Activated T-helper 17 cell treated with anti-CD3 and anti-CD28 coated beads, Interleukin-2, amount 50 U/mL, for 72 hours (primary cell): Measurements from ENCODE around the gene SAT1. TPM values are rescaled to one million over a fixed set of nuclear protein-coding genes. Genes with fewer than 3 reads are reported as not detected.
A peak's percentile ranks its signal among the peaks of the same experiment; 100 is the strongest.

Source experiments
- ATAC-seq: fragments of 150-1000 bp; cut with Tn5 transposase; replicated peaks from 2 replicates; pipeline ENCODE4 v1.10.0; 2021; ENCODE audit warnings: mild to moderate bottlenecking, moderate library complexity
- H3K27ac Mint-ChIP-seq: one replicate; pipeline ENCODE4 v1.8.0; 2022; ENCODE audit warnings: mixed read lengths
- H3K27me3 Mint-ChIP-seq: one replicate; pipeline ENCODE4 v1.8.0; 2022; ENCODE audit warnings: mixed read lengths
- H3K36me3 Mint-ChIP-seq: one replicate; pipeline ENCODE4 v1.8.0; 2022; ENCODE audit warnings: low read depth, mild to moderate bottlenecking, mixed read lengths
- H3K4me1 Mint-ChIP-seq: one replicate; pipeline ENCODE4 v1.8.0; 2022; ENCODE audit warnings: mixed read lengths
- H3K4me3 Mint-ChIP-seq: one replicate; pipeline ENCODE4 v1.8.0; 2022; ENCODE audit warnings: mild to moderate bottlenecking, mixed read lengths
- H3K9me3 Mint-ChIP-seq: one replicate; pipeline ENCODE4 v1.8.0; 2022; ENCODE audit warnings: mixed read lengths
- total RNA-seq, 2 donors: library from RNA; stranded (reverse); gene quantifications; one replicate each; pipeline ENCODE4 v1.2.3, GENCODE V29; 2022

Gene SAT1
- total RNA-seq, 2 donors from 2014 or later = 94.7 to 189 TPM

DNA sequence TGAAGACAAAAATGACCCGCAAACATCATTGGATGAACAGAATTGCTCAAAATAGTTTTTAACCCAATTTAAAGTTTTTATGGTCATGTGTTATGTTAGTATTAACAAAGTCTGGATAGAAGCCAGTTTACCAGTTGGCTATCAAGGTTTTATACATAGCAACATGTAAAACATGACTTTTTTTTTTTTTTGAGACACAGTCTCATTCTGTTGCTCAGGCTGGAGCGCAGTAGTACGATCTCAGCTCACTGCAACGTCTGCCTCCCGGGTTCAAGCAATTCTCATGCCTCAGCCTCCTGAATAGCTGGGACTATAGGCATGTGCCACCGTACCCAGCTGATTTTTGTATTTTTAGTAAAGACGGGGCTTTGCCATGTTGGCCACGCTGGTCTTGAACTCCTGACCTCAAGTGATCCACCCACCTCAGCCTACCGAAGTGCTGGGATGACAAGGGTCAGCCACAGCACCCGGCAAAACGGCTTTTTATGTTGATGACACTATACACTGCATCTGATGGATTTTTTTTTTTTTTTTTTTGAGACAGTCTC is 3.4 kb downstream of the SAT1 start:
- Mint-ChIP-seq H3K4me1 (peaks cover 18% of the 10 kb centered on the region), H3K27me3 (no peaks in the 10 kb centered on the region), H3K36me3 (peaks cover 54% of the 10 kb centered on the region), H3K27ac (no peak overlapping the region), H3K9me3 (no peaks in the 10 kb centered on the region), H3K4me3 (peak overlapping the region; percentile 94)
- ATAC-seq = no peak

DNA sequence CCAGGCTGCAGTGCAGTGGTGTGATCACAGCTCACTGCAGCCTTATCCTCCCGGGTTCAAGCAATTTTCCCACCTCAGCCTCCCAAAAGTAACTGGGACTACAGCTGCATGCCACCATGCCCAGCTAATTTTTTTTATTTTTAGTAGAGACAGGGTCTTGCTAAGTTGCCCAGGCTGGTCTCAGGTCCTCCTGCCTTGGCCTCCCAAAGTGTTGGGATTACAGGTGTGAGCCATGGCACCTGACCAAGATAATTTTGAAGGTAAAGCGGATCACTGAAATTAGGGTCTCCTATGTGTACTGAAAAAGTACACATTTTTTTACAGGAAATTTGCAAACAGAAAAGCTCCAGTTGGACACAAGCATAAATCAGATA is 4.8 kb downstream of the SAT1 start:
- Mint-ChIP-seq H3K27me3 (no peaks in the 10 kb centered on the region), H3K27ac (no peak overlapping the region), H3K4me3 (no peak overlapping the region), H3K4me1 (peaks cover 13% of the 10 kb centered on the region), H3K9me3 (no peaks in the 10 kb centered on the region), H3K36me3 (peaks cover 40% of the 10 kb centered on the region)
- no peak for ATAC-seq

DNA sequence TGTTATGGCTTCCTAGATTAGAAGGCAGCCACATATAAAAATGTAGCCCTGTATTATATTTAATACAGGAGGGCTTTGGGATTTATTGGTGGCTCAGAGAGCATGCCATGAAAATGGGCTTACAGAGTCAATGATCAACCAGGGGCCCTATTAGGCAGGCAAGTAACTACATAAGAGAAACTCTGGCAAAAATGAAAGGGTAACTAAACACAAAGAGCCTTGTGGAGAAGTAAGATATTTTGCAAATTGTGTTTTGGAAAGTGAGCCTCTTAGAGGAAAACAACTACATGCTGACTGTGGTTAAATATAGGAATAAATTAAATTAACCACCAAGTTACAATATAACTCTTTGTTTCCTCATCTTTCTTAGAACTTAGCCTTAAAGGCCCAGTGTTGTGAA is 5.5 kb downstream of the SAT1 start:
- Mint-ChIP-seq H3K4me3 (no peak overlapping the region), H3K36me3 (peaks cover 33% of the 10 kb centered on the region), H3K4me1 (peaks cover 13% of the 10 kb centered on the region), H3K27ac (no peak overlapping the region), H3K27me3 (no peaks in the 10 kb centered on the region), H3K9me3 (no peaks in the 10 kb centered on the region)
- no peak for ATAC-seq

DNA sequence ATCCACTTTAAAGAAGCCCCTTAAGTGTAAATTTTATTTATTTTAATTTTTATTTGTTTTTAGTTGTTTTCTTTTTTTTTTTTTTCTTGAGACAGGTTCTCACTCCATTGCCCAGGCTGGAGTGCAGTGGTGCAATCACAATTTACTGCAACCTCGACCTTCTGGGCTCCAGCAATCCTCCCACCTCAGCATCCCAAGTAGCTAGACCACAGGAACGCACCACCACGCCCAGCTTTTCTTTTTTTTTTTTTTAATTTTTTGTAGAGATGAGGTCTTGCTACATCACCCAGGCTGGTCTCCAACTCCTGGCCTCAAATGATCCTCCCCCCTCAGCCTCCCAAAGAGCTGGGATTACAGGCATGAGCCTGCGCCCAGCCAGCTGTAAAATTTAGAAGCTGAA is 6.0 kb downstream of the SAT1 start:
- H3K27ac Mint-ChIP-seq = no peak overlapping the region
- no peak for ATAC-seq
- H3K36me3 Mint-ChIP-seq = peaks cover 28% of the 10 kb centered on the region
- H3K9me3 Mint-ChIP-seq = no peaks in the 10 kb centered on the region
- H3K27me3 Mint-ChIP-seq = no peaks in the 10 kb centered on the region
- H3K4me1 Mint-ChIP-seq = peaks cover 13% of the 10 kb centered on the region
- H3K4me3 Mint-ChIP-seq = no peak overlapping the region

DNA sequence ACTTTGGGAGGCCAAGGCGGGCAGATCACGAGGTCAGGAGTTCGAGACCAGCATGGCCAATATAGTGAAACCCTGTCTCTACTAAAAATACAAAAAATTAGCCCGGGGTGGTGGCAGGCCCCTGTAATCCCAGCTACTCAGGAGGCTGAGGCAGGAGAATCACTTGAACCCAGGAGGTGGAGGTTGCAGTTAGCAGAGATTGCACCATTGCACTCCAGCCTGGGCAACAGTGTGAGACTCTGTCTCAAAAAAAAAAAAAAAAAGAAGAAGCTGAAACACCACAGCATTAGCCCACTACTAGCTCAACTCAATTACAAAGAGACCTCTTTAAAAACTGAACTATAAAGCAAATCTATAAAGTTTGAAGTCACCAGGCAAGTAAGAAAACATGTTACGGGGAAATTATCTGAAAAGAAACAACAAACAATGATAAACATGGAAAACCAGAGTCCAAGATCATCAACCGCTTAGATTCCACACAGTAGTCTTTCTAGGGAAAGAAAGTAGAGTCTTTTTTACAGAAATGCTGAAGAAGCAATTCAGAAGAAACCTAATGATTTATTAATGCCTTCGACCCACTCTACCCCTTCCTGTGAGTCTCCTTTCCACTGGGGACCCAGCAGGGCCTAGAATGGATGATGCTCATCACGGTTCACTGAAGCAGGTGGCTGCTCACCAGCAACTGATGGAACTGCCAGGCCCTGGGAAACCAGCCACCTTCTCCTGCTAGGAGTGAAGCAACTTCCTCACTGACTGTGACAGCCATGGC is 6.6 kb downstream of the SAT1 start:
- ATAC-seq = no peak
- Mint-ChIP-seq H3K4me1 (peaks cover 8% of the 10 kb centered on the region), H3K27ac (no peak overlapping the region), H3K36me3 (peaks cover 22% of the 10 kb centered on the region), H3K9me3 (no peaks in the 10 kb centered on the region), H3K27me3 (no peaks in the 10 kb centered on the region), H3K4me3 (no peak overlapping the region)

DNA sequence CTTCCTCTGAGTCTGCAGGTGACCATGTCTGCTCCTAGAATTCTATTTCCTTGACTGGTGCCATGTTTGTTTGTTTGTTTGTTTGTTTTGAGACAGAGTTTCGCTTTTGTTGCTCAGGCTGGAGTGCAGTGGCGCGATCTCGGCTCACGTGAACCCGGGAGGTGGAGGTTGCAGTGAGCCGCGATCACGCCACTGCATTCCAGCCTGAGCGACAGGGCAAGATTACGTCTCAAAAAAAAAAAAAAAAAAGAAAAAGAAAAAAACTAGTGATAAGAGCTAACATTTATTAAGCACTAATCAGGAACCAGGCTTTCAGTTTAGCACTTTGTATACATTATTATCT is 7.2 kb downstream of the SAT1 start:
- no peaks in the 10 kb centered on the region for H3K27me3 Mint-ChIP-seq
- no peak for ATAC-seq
- H3K36me3 Mint-ChIP-seq = peaks cover 17% of the 10 kb centered on the region
- peaks cover 2% of the 10 kb centered on the region for H3K4me1 Mint-ChIP-seq
- no peaks in the 10 kb centered on the region for H3K9me3 Mint-ChIP-seq
- H3K4me3 Mint-ChIP-seq = no peak overlapping the region
- H3K27ac Mint-ChIP-seq = no peak overlapping the region

DNA sequence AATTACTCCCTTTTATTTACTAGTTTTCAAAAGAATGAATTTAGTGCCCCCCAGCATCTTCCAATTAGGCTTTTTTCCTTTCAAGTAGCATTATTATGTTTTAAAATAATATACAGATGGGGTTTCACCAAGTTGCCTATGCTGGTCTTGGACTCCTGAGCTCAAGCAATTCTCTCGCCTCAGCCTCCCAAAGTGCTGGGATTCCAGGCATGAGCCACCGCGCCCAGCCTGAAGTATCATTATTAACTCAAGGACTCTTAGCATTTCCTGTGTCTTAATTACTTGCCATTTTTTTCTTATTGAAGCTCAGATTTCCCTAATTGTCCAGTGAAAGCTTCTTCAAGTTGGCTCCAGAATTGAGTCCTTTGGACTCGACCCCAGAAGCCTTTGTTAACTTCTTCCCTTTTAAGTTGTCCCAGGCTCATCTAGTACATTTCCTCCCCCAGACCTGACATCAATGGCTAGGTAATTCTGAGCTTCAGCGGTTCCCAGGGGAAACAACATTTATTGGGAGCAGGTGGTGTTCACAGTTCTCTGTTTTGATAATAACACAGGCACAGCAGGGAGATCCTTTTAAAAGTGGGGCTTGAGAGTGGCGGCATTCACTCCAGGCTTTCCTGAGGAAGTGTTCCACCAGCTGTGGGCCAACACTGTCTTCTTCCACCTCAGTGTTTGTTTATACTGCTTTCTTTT is 10.0 kb downstream of the SAT1 start:
- Mint-ChIP-seq H3K27ac (no peak overlapping the region), H3K27me3 (no peaks in the 10 kb centered on the region), H3K4me1 (no peaks in the 10 kb centered on the region), H3K36me3 (no peaks in the 10 kb centered on the region), H3K4me3 (no peak overlapping the region), H3K9me3 (no peaks in the 10 kb centered on the region)
- no peak for ATAC-seq

DNA sequence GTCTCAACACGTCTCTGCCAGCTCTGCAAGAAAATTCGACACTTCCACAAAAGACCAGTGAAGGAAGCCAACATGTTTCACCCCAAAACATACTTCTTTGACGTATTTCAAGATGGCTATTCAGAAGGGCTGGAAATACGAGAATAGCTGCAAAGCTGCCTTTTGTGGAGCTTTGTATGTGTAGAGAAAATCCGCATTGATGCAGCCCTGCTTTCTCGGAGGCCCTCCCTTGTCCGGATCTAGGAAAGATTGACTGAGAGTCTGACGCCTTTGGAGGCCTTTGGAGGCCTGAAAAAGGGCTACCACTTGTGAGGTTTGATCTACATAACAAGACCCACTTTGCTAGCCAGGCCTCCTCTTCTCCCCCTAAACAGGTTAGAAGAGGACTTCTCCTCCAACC is 12.2 kb downstream of the SAT1 start:
- Mint-ChIP-seq H3K4me3 (no peak overlapping the region), H3K27ac (no peak overlapping the region), H3K36me3 (no peaks in the 10 kb centered on the region), H3K9me3 (no peaks in the 10 kb centered on the region), H3K4me1 (no peaks in the 10 kb centered on the region), H3K27me3 (no peaks in the 10 kb centered on the region)
- ATAC-seq = no peak

DNA sequence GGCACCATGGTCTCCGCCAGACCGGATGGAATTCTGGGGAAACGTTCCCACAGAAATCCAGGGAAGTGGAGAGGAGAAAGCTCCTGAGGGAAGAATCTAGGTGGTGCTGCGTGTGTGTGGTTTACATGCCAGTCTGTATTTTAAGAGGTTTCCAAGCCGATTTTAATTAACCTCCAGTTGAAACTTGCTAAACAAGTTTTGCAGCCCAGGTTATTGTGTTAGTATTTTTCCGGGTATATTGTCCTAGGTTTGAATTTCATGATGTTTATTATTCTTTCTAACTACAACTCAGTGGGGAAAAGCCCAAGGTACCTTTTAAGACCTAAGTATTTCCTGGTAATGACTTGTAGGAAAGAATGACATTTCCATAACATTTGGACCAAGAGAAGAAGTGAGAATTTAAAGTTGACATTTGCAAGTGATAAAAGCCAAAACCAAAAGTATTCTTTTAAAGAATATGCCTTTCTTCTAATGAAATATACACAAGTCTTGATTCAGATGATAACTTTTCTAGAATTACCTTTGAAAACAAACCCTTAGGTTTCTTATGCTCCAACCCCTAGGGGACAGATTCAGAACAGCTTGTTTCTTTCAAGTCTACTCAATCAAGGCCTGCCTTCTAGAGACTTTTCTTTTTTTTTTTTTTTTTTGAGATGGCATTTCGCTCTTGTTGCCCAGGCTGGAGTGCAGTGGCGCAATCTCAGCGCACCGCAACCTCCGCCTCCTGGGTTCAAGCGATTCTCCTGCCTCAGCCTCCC is 14.6 kb downstream of the SAT1 start:
- H3K4me1 Mint-ChIP-seq = no peaks in the 10 kb centered on the region

DNA sequence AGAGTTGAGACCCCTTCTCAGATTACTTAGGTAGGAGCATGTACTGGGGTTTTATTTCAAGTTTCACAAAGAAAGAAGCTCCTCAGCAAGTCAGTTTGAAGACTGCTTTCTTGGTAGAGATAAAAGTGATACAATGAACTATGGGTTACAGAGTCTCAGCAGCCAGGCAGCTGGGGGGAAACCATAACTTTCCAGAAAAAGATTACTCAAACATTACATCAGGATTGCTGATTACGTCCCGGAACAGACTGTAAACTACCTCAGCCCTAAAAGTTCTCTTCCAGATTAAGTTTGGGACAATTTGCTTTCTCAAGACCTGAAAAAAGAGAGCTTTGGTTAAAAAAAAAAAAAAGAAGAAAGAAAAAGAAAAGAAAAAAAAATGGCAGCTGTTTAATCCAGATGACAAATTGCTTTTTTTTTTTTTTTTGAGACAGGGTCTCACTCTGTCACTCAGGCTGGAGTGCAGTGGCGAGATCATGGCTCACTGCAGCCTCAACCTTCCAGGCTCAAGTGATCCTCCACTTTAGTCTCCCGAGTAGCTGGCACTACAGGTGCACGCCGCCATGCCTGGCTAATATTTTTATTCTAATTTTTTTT is 16.6 kb downstream of the SAT1 start:
- Mint-ChIP-seq H3K4me1 (no peaks in the 10 kb centered on the region), H3K27me3 (no peaks in the 10 kb centered on the region), H3K27ac (no peak overlapping the region), H3K9me3 (no peaks in the 10 kb centered on the region), H3K4me3 (no peak overlapping the region), H3K36me3 (no peaks in the 10 kb centered on the region)
- ATAC-seq = no peak

More for the DNA sequence above, 14.6 kb downstream of the SAT1 start:
- no peak for ATAC-seq
- H3K4me3 Mint-ChIP-seq = no peak overlapping the region
- no peaks in the 10 kb centered on the region for H3K27me3 Mint-ChIP-seq
- H3K36me3 Mint-ChIP-seq = no peaks in the 10 kb centered on the region
- H3K9me3 Mint-ChIP-seq = no peaks in the 10 kb centered on the region
- H3K27ac Mint-ChIP-seq = no peak overlapping the region

DNA sequence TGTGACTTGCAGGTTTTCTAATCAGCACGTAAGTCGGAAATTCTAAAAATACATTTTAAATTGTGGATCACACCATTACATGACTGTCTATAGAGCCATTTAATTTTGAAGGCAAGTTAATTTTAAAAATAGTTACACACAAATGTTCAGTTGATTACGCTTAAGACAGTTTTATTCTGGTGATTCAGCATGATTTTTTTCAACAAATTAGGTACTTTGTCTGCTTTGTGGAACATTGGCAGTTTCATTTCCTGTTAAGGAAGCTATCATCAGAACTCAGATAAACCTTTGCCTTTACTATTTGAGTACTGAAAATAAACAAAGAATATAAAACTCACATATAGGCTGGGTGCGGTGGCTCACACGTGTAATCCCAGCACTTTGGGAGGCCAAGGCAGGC is 19.5 kb downstream of the SAT1 start:
- H3K4me3 Mint-ChIP-seq = no peak overlapping the region
- no peak overlapping the region for H3K27ac Mint-ChIP-seq
- no peaks in the 10 kb centered on the region for H3K36me3 Mint-ChIP-seq
- ATAC-seq = no peak
- no peaks in the 10 kb centered on the region for H3K4me1 Mint-ChIP-seq
- no peaks in the 10 kb centered on the region for H3K9me3 Mint-ChIP-seq
- no peaks in the 10 kb centered on the region for H3K27me3 Mint-ChIP-seq

DNA sequence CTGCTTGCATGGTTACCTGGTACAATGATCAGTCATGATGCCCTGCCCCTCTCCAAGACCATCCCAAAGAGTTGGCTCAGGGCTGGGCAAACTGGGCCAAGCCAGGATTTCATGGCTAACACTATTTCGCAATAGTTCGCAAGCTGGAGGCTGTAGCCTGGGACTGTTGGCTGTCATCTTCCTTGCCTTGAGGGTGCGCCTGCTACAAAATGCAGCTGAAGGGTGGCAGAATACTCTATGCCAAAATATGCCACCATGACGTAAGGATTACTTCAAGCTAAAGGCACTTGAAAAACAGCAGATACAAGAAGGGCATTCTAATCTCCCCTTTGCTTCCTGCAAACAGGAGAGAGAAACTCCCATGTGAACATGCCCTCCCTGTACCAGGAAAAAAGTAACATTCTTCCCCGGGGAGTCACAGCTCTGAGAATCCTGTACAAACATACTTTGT is 21.0 kb downstream of the SAT1 start:
- no peak for ATAC-seq
- Mint-ChIP-seq H3K27ac (no peak overlapping the region), H3K9me3 (no peaks in the 10 kb centered on the region), H3K4me3 (no peak overlapping the region), H3K36me3 (no peaks in the 10 kb centered on the region), H3K4me1 (no peaks in the 10 kb centered on the region), H3K27me3 (no peaks in the 10 kb centered on the region)

DNA sequence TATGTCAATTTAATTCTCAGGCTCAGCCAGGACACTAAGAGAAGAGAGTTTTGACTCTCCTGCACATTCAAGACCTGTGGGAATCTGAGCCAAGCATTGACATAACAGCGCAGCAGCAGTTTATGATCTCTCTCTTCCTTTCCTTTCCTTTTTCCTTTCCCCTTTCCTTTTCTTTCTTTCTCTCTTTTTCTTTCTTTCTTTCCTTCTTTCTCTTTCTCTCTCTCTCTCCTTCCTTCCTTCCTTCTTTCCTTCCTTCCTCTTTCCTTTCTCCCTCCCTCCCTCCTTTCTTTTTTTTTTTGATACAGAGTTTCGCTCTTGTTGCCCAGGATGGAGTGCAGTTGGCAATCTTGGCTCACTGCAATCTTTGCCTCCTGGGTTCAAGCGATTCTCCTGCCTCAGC is 21.6 kb downstream of the SAT1 start:
- Mint-ChIP-seq H3K27ac (no peak overlapping the region), H3K4me1 (no peaks in the 10 kb centered on the region), H3K9me3 (no peaks in the 10 kb centered on the region), H3K36me3 (no peaks in the 10 kb centered on the region), H3K27me3 (no peaks in the 10 kb centered on the region), H3K4me3 (no peak overlapping the region)
- no peak for ATAC-seq

DNA sequence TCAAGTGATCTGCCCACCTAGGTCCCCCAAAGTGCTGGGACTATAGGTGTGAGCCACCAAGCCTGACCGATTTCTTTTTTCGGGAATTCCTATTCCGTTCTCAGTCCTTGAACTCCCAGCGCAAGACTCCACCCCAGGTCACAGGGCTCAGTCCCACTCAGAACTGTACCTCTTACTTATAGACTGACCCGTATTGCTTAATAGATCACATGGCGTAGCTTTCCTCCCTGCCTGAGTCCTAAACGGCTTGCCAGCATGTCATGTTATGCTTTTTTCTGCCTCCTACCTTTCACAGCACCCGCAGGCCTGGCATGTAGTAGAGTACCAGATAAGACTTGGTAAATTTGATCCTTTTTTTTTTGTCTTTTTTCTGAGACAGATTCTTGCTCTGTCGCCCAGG is 22.4 kb downstream of the SAT1 start:
- no peak overlapping the region for H3K4me3 Mint-ChIP-seq
- H3K27me3 Mint-ChIP-seq = no peaks in the 10 kb centered on the region
- H3K36me3 Mint-ChIP-seq = no peaks in the 10 kb centered on the region
- no peak overlapping the region for H3K27ac Mint-ChIP-seq
- no peaks in the 10 kb centered on the region for H3K9me3 Mint-ChIP-seq
- H3K4me1 Mint-ChIP-seq = no peaks in the 10 kb centered on the region
- no peak for ATAC-seq
